HG02973 (cell line): ENCODE results near the gene CFAP54.

Experiments used
- ATAC-seq: cut with Tn5 transposase; IDR thresholded peaks from one replicate; pipeline ENCODE4 v1.9.1; 2021; ENCODE audit warnings: moderate library complexity; ENCODE audit not compliant: unreplicated experiment

Gene CFAP54

DNA sequence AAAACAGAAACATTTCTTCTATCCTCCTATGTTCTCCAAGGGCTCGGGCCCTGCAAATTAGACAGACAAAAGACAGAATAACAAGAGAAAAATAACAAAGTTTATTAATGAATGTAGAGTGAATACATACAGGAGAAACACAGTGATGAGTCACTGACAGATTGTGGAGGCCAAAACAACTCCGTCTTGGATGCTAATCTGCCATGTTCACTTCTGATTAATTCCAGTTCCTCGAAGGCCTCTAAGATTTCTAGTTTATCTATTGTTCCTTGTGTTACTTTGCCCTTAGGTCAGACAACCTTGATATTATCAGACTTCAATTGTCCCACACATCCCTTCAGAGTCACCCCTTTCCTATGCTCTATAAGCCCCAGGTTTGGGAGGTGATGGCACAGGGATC, 390.8 kb downstream of the CFAP54 start:
- ATAC-seq = no peak

- no peak for ATAC-seq
These were observed 392.2 kb downstream of the CFAP54 start for GRCh38 chr12:96881608-96882007.

DNA sequence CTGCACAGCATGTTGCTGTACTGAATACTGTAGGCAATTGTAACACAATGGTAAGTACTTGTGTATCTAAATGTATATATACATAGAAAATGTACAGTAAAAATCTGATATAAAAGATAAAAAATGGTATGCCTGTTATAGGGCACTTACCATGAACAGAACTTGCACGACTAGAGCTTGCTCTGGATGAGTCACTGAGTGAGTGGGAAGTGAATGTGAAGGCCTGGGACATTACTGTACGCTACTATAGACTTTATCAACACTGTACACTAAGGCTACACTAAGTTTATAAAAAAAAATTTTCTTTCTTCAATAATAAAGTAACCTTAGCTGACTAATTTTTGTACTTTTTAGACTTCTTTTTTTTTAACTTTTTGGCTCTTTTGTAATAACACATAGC, 393.5 kb downstream of the CFAP54 start:
- ATAC-seq = no peak

- no peak for ATAC-seq
These were observed 394.2 kb downstream of the CFAP54 start for GRCh38 chr12:96883571-96883970.

DNA sequence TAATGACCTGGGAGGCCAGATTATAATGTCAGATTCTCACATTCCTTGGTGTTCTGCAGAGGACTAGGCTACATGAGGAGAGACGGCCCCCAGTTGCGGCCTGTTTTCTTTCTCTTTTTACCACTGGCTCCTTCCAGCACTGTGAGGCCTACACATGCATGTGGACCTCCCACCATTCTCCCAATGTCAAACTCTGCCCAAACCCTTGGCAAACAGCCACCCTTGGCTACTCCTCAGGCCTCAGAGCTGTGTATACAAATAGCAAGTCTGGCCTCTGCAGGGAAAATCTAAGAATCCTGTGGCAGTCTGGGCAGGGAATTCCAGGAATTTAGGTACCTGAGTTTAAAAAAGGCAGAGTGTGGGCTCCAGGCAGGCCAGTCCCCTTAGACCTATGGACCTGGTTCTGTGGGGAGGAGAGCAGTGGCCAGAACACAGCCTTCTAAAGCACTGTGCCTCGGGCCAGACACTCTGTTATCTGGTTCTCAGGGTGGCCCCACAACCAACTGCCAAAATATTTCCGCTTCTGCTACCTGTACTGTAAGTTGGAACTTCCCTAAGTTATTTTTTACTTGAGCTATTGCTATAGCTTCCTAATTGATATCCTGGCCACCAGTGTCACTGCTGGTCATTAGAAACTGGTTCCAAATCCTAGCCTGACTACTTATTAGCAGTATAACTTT, 397.8 kb downstream of the CFAP54 start:
- no peak for ATAC-seq

- no peak for ATAC-seq
These were observed 400.0 kb downstream of the CFAP54 start for GRCh38 chr12:96889273-96889933.

- ATAC-seq = no peak
These were observed 401.0 kb downstream of the CFAP54 start for GRCh38 chr12:96890331-96890730.

DNA sequence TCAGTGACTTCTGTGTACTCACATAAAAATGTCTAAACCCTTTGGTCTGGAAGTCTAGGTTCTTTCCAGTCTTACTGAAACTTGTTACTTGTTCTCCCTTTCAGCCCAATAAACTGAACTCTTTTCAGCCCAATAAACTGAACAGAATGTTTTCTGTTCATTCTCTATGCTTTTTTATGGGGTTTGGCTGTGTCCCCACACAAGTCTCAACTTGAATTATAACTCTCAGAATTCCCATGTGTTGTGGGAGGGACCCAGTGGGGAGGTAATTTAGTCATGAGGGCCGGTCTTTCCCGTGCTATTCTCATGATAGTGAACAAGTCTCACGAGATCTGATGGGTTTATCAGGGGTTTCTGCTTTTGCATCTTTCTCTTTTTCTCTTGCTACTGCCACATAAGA, 402.7 kb downstream of the CFAP54 start:
- ATAC-seq = no peak

GRCh38 chr12:96897421-96897820, 408.0 kb downstream of the CFAP54 start:
- ATAC-seq = no peak

GRCh38 chr12:96901175-96901574, 411.8 kb downstream of the CFAP54 start:
- no peak for ATAC-seq

- ATAC-seq = no peak
These were observed 412.7 kb downstream of the CFAP54 start for GRCh38 chr12:96902076-96902475.

- ATAC-seq = no peak
These were observed 417.1 kb downstream of the CFAP54 start for GRCh38 chr12:96906498-96906848.

- peak; percentile 92 for ATAC-seq
These were observed 417.7 kb downstream of the CFAP54 start, which contains the start of gene NEDD1 for GRCh38 chr12:96906849-96907670. Gene NEDD1 (plus strand): TSS chr12:96907257. CDS start chr12:96909760, 2,503 bp downstream.

GRCh38 chr12:96907671-96908422, 418.5 kb downstream of the CFAP54 start:
- ATAC-seq = peak; percentile 32

DNA sequence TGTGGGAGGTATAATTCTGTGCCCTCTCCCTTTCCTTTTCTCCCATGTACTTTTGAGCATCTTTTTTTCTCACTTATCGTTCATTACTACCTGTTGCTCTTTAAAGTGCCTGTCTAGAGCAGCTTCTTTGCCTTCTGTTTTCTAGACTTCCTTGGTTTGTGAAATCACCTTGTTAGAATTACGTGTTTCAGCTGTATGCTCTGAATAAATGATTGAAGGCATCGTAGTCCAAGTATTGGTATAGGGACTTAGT, 419.0 kb downstream of the CFAP54 start:
- ATAC-seq = no peak

GRCh38 chr12:96912261-96912660, 422.9 kb downstream of the CFAP54 start:
- ATAC-seq = no peak

- ATAC-seq = no peak
These were observed 423.6 kb downstream of the CFAP54 start for GRCh38 chr12:96912943-96913342.

DNA sequence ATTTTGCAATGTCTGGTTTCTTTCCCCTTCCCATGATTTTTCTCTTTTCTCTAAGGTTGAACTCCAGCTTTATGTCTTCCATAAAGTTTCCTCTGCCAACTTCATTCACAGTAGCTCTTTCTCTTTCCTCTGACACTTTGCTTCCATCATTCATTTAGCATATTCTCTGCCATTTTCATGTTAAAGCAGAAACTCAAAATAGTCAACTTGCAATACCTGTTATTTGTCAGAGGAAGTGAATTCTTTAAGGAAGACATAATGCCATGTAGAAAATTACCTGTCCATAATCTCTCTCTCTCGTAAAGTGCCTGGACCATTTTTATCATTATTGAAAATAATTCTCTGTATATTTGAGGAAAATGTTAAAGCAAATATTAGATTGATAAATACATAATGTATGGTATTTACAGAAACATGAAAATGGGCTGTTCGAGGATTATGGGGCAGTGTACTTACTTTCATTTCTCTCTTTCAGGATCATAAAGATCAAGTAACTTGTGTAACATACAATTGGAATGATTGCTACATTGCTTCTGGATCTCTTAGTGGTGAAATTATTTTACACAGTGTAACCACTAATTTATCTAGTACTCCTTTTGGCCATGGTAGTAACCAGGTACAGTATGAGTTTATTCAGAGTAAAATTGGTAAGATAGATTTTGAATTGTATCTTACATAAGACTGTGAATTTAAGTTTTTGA, 430.3 kb downstream of the CFAP54 start:
- ATAC-seq = no peak
